GM21526 (cell line): ENCODE data around the gene ANO10.

Source experiments
- ATAC-seq: cut with Tn5 transposase; IDR thresholded peaks from one replicate; pipeline ENCODE4 v1.9.1; 2021; ENCODE audit warnings: moderate library complexity; ENCODE audit not compliant: unreplicated experiment, low FRiP score

ANO10 gene

DNA sequence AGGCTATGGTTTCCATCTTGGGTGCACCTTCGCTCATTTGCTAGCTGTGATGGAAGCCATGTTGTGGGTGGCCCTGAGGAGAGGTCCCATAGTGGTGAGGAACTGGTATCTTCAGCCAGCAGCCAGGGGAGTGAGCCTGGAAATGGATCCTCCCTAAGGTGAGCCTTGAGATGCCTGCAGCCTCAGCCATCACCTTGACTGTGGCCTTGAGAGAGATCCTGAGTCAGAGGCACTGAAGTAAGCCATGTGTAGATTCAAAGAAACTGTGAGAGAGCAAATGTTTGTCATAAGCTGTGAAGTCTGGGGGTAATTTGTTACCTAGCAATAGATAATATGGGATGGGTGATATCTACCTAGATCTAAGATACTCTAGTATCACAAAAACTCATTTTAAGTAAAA, 230.2 kb downstream of the ANO10 start:
- no peak for ATAC-seq

DNA sequence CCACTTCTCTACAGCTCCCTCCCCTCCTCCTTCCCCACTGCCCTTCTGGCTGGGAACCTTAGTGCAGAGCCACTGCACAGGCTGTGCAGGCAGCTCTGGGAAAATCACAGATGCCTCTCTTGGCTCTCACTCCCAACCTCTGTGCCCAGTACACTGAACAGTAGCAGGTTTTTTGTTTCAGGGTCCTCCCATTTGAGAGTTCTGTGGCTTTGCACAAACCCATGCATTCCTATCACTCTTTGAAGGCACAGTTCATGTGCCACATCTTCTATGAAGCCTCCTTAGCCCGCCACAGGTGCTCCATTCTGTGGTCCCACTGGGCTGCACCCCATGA, 231.6 kb downstream of the ANO10 start:
- ATAC-seq = no peak

DNA sequence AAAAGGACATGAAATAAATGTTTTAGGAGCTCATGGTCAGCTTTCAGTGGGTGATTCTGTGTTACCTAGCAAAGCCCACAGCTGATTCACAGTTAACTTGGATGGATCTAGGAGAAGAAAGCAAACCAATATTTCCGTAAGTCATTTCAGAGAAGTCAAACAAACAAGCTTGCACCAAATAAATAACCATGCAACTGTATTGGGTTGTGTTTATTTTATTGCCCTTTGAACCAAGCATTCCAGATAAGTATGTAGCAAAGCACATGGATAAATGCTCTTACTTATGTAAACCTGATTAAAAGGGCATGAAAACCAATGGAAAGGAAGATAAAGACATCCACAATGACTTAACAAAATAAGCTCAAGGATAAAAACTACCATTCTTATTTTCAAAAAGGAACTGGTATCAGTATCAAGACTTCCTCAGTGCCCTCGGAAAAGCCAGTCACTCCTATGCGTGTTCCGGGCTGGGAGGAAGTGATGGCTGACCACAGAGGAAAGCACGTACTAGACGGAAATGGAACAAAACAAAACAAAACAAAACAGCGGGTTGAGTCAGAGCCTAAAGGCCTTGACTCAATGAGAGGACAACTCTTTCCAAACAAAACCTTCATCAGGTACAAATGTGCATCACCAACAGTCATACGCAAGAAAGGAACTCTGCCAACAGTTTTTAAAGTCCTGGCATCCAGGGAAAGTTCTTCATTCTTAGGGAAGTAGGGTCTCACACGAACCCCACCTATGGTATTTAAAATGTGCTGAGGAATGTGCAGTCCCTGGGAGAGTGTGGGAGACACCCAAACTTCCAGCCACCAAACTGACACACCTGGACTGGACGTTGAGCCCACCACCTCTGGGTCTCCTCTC, 232.2 kb downstream of the ANO10 start:
- ATAC-seq = no peak

DNA sequence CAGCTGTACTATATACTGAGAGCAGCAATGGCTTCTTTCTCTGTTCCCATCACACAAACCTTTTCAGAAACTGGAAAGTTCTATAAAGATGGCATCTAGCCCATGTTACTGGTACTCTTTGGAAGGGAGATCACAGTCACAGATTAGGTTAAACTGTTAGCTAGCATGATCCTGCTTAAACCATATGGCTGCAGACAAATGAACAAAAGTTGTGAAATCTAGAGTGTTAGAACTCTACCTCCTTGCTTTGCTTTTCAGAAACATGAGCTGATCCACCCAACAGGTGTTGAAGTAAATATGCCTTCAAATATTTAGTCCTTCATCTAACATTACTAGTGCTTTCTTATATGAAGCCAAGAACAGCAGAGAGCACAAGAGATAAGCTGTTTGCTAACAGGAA, 232.9 kb downstream of the ANO10 start:
- ATAC-seq = no peak

DNA sequence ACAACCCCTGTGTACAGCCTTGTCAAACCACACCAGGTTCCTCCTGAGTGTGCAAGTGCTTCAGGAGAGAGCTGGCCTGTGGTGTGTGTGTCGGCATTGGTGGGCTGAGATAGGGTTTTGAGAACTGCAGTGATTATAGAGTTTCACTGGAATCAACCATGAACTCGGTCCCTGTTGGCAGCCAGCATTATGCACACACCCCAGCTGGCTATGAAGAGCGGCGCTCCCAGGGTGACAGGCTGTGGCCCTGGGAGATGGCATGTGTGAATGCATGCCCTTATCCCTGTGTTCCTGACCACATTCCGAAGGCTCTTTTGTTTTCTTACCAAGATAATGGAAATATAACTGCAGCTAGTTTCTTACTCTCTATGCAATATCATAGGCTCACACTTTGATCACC, 233.6 kb downstream of the ANO10 start:
- ATAC-seq = no peak

DNA sequence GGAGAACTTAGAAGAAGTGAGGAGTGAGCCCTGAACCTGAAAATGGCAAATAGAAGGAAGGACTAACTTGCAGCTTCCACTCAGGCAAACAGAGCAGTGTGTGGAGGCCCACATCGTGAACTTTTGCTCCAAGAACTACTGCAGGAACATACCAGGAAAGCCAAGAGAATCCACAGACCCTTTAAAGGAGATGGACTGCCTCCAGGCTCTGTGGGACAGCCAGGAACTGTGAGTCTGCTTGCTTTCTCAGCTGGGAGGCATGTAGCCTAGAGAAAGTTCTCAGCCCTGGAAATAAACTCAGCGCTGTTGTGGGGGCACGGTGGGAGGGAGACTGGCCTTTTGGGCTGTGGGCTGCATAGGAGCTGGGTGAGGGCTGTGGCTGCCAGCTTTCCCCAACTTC, 242.5 kb downstream of the ANO10 start:
- no peak for ATAC-seq

DNA sequence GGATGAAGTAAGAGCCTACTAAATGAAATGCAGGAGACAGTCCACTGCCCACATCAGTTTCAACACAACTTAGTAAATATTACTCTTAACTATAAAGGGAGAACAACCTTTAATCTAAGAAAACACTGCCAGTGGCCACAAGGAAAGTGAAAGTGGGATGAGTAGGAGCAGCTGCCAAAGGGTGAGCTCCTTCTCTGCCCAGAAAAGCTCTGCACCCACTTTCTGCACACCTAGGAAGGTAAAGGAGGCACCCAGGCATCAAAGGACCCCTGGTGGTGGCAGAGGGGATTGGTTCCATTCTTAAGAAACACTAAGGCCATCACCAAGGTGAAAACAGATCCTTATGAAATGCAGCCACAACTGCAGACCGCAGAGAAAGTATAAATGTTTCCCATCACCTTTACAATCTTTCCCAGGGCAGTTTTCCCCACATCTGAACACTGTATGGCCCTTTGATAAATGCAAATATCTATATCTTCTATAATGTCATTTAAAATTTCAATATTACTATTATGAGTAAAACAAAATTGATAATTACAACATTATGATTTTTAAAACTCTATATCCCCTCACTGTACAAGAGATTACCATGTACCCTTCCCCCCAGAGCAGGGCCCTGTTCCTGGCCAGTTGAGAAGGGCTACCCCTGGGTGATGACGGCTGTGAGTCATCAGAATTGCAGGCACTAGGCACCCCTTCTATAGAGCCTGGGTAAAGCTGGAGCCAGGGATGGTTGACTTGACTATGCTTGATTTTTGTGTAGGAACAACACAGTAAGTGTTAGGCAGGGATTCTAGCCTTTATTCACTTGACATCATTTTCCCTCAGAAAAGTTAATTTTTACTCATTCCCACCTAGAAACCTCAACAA, 243.5 kb downstream of the ANO10 start:
- no peak for ATAC-seq

DNA sequence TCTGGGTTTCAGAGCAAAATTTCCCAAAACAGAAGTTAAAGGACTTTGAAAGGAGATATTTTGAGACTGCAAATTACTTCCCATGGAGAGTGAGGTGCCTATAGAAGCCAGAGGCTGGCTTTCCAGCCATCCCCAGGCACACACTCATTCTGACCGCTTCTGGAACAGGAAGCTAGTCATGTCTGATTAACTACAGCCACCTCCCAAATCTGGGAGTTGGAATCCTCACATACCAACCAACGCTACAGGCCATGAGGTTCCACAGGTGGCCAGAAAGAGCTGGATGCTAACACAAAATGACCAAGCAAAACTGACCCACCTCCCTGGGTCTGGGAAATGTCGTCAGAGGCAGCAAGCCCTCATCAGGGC, 248.3 kb downstream of the ANO10 start:
- ATAC-seq = no peak

DNA sequence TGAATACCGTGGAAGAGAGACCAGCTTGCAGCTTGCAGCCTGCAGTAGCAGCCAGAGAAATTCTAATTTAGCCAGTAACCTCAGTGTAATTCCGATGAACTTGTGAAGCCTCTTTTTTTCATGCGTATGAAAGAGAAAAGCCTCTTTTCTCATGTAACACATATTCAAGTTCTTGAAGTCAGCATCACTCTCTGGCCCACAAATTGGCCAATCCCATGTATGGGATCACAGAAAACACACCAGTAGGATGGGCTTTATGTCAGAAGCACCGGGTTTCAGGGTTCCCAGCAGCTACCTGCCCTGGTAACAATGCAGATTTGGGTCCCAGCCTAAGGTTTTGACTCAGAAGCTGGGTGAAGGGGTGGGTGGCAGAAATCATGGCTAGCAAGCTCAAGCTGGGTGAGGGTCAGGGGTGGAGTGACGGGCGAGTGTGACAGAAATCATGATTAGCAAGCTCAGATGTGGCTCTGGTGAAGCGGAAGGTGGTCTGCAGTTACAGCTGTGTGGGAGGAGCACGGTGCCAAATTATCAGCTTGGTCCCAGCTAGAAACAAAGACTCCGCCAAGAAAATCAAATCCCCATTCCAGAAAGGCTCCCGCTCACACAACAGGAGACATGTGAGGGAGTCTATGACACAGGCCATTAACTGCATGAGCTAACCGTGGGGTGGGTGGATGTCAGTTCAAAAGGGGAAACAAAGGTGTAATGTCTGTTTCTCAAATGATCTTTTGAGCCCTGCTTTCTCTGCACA, 248.8 kb downstream of the ANO10 start:
- no peak for ATAC-seq

DNA sequence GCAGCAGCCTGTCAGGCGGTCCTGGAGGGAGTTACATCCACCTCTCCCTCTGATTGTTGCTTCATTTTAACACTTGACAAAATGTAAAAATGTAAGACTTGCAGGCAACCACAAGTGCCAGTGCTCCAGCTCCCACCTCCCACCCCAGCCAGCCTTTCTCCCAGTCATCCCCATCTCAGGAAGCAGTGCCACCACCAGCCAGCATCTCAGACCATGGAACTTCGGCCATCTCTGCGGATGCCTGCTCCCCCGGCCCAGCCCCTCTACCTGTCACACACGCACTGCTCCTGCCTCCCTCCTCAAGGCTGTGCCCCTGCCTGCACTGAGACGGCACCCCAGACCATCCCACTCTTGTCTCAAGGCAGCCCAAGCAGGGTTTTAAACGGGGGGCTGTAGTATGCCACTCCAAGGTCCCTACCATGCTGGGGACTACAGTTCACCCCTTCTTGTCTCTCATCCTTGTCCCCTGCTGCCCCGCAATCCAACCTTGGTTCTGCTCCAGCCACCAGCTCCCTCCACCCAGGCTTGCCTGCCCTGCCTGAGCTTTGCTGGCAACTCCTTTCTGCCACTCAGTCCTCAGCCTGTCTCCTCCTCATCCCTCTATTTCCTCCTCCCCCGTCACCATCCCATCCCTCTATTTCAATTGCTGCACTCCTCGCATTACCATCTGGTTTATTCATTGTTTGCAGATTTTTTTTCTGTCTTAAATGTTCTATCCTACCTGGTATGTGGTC, 249.6 kb downstream of the ANO10 start:
- no peak for ATAC-seq

DNA sequence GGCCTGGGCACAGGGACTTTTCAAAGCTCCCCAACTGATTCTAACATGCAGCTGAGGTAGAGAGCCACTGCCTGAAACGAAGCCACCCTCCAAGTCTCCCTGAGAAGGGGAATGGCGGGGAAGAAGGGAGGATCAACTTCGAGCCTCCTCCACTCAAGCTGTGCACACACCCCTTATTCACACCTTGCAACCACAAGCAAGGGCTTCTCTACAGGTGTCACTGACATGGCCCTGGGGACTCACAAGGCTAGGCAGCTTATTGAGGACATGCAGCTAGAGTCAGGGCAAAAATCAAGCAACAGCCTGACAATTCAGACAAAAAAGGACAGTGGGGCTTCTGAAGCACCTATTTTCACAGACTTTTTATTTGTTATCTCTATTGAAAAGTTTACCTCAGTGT, 250.3 kb downstream of the ANO10 start:
- no peak for ATAC-seq

DNA sequence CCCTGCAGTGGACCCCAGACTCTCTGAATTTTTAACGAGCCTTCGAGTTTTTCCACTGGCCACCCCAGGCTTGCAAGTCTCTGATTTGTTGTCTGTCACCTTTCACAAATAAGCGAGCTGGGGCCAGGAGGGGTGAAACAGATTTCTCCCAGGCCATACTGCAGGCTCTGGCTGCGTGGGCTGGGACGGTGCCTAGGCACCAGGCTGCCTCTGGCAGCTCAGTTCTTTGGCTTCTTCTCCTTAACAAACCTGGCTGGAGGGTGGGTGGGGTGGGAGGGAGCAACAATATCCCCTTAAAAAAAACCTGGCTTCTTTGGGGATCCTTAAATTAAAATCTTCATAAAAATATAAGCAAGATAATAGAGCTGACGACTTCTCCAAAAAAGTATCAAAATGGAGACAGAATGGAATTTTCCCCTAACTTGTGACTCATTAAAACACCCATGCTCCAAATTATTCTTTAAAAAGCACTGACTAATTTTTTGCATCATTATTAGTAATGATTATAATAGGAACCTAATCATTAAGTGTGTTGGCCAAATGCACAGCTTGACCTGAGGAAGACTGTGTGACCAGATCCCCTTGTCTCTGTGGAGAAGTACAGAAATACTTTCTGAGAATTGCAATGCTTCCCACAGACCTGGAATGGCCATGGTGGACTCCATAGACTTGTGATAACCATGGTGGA, 251.4 kb downstream of the ANO10 start:
- ATAC-seq = no peak

DNA sequence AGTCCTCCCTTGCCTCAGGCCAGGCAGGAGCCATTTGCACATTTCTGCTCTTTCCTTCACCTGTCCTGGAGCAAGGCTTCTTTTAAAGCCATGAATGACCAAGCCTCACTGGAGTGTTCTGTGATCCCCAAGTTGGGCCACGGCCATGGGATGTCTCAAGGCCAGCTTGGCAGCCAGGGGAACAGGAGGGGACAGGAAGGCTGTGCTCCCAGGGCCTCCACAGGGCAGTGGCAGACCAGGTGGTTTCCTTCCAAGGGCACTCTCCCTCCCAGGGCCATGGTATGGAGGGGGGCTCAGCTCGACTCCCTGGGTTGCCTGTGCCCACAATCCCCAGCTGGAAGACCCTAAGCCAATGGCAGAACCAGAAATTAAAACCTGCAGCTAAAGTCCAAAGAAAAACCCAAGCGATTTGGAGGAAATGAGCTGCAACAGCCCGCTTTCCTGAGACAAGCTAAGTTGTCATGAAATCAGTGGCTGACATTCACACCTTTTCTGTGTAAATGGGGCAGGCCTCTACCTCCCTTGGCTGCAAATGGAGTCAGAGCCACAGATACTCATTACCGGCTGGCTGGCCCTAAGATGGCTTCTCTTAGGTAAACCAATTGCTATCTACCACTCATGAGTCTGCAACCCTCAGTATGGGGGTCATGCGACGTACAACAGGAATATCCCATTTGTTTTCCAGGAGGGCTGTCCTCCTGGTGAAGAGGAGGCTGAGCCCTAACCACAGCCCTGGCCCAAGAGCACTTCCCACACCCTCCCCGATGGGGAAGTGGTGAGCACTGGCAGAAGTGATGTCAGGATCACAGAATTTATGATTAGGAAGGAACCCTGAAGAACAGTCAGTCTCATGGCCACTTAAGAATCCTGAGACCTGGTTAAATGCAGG, 252.2 kb downstream of the ANO10 start:
- no peak for ATAC-seq

DNA sequence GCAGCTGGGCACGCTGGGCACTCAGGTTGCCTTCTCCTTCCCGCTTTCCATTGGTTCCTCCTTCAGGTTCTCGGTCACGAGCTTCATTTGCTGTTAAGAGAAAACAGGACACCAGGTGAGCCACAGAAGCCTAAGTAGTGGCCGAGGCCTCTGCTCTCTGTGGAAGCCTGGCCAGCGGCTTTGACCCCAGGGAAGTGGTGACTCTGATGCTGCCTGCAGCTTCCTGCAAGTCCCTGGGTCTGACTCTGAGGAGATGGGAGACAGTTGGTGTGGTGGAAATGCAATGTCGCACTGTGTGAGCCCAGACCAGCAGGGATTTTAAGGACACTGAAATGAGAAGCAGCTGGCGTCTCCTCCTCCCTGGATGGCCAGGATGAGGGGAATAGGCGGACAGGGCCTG, 254.9 kb downstream of the ANO10 start:
- ATAC-seq = no peak

DNA sequence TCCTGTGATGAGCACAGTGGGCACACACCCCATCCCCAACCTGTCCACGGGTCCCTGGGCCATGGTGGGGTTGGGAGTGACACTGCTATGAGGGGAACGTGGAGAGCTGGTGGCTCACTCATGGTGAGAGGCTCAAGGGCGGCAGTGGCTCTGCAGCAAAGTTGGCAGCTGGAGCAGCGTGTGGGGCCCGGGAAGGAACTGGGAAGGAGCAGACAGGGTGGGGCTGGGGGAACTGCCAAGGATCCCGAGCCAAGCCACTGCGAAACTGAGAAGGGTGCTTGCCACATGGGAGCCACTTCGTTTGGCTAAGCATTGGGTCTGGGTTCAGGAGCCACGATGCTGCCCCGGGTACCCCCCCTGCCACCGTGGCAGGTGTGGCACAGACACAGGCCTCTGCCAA, 255.3 kb downstream of the ANO10 start:
- ATAC-seq = no peak

DNA sequence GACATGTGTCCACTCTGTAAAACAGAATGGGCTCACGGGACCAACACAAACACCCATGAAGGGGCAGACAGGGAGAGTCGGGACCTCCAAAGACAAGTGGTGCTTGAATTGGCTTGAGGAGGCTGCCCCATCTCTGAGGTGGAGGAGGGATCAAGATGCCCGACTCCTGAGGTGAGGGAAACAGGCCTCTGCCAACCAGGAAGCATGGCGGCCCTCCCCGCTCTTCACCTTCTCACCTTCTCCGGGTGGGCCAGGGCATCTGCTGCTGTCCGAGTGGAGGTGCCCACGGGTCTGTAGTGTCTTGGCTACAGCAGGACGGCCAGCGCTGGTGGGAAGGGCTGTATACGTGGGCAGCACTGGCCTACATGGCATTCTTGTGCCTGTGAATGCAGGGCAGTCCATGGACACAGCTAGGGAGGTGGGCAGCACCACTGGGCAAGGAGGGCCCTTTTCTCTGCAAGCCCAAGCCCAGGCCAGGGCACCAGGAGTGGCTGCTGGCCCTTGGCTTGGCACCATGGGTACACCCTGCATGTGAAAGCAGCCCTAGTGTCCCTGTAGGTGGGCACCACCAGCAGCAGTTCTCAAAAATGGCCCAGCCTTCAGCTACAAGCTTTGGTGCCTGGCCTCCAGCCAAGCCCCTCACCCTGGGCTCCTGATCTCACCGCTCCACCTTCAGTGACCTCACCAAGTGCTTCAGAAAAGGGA, 256.1 kb downstream of the ANO10 start:
- no peak for ATAC-seq

DNA sequence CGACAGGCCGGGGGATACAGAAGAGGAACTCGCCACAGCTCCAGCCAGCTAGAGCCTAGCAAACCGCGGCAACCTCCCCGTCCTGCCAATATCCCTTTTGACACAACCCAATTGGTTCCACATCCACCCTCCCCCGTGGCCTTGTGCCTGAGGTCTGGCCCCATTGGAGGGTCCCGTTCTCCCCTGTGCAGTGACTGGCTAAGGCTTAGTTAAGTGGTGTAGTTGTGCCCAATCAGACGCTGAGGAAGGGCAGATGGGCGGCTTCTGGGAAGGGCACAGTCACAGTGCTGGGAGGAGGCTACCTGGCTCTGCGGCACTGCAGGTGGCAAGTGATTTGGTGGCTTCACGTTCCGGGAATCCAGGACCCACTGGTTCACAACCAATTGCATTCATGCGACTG, 256.9 kb downstream of the ANO10 start:
- ATAC-seq = no peak

DNA sequence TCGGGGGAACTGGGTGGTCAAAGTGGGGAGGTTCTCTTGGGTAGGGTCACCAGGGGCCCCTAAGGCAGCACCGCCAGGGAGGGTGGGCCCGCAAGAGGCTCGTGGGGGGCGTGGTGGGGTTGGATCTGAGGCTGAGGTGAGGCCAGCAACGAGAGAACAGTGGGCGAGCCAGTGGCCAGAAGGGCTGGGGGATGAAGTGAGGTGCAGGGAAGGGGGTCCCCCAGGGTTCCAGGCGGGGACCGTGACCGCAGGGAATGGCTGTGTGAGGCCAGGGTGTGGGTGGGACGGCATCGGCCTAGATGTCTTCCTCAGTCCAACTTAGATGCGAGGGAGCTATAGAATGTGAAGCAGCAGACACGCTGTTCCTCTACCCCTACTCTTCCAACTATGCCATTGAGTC, 257.3 kb downstream of the ANO10 start:
- no peak for ATAC-seq
